NB4 (cell line): ENCODE data around the gene DNAH9.

ENCODE experiments used
- DNase-seq: peaks from one replicate; pipeline ENCODE4 v3.0.0; 2010; ENCODE audit warnings: low read depth
- H3K4me3 ChIP-seq: one replicate; pipeline ENCODE4 v1.5.1; 2011; ENCODE audit warnings: mild to moderate bottlenecking, low read depth, low read length, moderate library complexity
- MYC ChIP-seq: IDR thresholded peaks from 2 replicates; pipeline ENCODE4 v1.6.1; 2011; ENCODE audit warnings: low read depth, low read length
- POLR2A ChIP-seq: IDR thresholded peaks from 2 replicates; pipeline ENCODE4 v1.6.1; 2011; ENCODE audit warnings: mild to moderate bottlenecking; ENCODE audit not compliant: insufficient read length; ENCODE audit errors: extremely low read depth
- TF ChIP-seq, protein P1 (sequence below): IDR thresholded peaks from one replicate; pipeline ENCODE4 v1.5.1; 2012; ENCODE audit warnings: low read depth, low read length
- TF ChIP-seq, protein P2 (sequence below): IDR thresholded peaks from 2 replicates; pipeline ENCODE4 v1.6.1; 2011; ENCODE audit warnings: low read depth, low read length

The DNAH9 gene

DNA sequence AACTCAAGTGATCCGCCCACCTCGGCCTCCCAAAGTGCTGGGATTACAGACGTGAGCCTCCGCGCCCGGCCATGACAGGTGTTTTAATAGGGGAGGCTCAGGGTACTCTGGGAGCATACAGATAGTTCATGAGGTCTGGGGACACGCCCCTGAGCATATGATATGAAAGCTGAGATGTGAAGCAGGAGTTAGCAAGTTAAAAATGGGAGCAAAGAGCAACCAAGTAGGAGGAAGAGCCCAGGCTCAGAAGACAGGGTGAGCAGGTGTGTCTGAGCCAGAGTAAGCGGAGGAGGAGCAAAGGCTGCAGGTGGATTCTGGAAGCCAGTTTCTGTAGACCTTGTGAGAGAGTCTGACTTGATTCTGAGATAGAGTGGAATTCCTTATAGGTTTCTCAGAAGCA, 103.6 kb downstream of the DNAH9 start:
- H3K4me3 ChIP-seq: no peak overlapping the region

DNA sequence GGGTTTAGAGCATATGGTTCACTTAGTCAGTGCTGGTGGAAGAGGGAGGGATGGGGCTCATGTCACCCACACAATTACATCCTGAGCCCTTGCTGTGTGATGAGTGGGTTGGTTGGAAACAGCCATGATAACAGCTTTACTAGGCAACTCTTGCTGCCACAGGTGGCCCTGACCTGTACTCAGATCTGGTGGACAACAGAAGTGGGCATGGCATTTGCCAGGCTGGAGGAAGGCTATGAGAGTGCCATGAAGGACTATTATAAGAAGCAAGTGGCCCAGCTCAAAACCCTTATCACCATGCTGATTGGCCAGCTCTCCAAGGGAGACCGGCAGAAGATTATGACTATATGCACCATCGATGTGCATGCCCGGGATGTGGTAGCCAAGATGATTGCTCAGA, 105.8 kb downstream of the DNAH9 start:
- DNase-seq: no peak
- H3K4me3 ChIP-seq: no peak overlapping the region
- no peak for TF ChIP-seq POLR2A
- TF ChIP-seq MYC: no peak
- TF ChIP-seq, protein P1, sequence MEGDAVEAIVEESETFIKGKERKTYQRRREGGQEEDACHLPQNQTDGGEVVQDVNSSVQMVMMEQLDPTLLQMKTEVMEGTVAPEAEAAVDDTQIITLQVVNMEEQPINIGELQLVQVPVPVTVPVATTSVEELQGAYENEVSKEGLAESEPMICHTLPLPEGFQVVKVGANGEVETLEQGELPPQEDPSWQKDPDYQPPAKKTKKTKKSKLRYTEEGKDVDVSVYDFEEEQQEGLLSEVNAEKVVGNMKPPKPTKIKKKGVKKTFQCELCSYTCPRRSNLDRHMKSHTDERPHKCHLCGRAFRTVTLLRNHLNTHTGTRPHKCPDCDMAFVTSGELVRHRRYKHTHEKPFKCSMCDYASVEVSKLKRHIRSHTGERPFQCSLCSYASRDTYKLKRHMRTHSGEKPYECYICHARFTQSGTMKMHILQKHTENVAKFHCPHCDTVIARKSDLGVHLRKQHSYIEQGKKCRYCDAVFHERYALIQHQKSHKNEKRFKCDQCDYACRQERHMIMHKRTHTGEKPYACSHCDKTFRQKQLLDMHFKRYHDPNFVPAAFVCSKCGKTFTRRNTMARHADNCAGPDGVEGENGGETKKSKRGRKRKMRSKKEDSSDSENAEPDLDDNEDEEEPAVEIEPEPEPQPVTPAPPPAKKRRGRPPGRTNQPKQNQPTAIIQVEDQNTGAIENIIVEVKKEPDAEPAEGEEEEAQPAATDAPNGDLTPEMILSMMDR: no peak
- TF ChIP-seq, protein P2, sequence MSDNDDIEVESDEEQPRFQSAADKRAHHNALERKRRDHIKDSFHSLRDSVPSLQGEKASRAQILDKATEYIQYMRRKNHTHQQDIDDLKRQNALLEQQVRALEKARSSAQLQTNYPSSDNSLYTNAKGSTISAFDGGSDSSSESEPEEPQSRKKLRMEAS: no peak

More for the DNA sequence above, 103.6 kb downstream of the DNAH9 start:
- TF ChIP-seq, protein P1: no peak
- TF ChIP-seq, protein P2: no peak
- TF ChIP-seq POLR2A (no peak), MYC (no peak)
- no peak for DNase-seq

DNA sequence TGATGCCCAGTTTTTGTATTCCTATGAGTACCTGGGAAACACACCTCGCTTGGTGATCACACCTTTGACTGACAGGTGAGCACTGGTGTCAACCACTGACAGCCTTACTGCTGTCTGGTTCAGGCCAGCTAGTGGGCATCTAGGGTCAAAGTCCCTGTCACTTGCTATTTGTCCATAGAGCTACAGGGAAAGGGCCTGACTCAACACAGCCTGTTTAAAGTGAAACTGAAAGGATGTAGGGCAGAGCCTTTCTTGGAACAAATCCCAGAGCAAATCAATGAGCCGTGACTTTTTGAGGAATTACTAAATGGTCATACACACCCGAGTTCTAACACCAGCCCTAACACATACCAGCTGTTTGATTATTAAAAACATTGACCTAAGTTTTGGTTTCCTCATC, 106.8 kb downstream of the DNAH9 start:
- DNase-seq: no peak
- no peak overlapping the region for H3K4me3 ChIP-seq
- TF ChIP-seq MYC: no peak
- TF ChIP-seq POLR2A: no peak
- TF ChIP-seq, protein P1: no peak
- TF ChIP-seq, protein P2: no peak

DNA sequence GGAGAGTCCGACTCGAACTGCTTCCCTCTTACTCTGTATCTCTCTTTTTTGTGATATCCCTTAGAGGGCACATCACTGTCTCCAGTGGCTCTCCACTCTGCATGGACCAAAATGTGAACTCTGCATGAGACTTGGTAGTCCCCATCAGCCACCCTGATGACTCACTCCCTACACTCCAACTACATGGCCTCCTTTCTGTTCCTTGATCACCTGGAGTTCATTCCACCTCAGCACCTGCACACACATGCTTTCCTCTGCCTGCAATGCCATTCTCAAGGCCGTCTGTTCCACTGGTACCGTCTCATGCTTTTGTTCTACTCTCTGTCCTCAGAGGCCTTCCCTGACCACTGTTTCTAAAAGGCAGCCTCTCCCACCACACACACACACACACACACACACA, 109.3 kb downstream of the DNAH9 start:
- H3K4me3 ChIP-seq: no peak overlapping the region
- DNase-seq: no peak
- no peak for TF ChIP-seq MYC
- TF ChIP-seq POLR2A: no peak
- TF ChIP-seq, protein P1: no peak
- TF ChIP-seq, protein P2: no peak

DNA sequence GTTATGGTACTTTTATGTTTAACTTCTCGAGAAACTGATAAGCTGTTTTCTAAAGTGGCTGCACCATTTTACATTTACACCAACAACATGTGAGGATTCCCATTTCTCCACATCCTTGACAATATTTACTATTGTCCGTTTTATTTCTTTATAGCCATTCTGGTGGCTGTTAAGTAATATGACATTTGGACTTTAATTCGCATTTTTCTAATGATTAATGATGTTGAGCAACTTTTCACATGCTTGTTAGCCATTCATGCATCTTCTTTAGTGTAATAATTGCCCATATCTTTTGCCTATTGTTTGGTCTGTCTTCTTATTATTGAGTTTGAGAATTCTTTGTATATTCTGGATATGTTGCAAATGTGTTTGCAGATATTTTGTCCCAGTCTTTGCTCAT, 114.2 kb downstream of the DNAH9 start:
- H3K4me3 ChIP-seq: no peak overlapping the region
- DNase-seq: no peak
- TF ChIP-seq, protein P2: no peak
- TF ChIP-seq, protein P1: no peak
- no peak for TF ChIP-seq MYC
- no peak for TF ChIP-seq POLR2A

GRCh38 chr17:11719203-11719602, 120.9 kb downstream of the DNAH9 start:
- DNase-seq: no peak
- TF ChIP-seq, protein P1: no peak
- TF ChIP-seq MYC: no peak
- TF ChIP-seq POLR2A: no peak
- TF ChIP-seq, protein P2: no peak
- H3K4me3 ChIP-seq: no peak overlapping the region
